ENCODE measurements around the gene GPR27.

Gene GPR27

DNA sequence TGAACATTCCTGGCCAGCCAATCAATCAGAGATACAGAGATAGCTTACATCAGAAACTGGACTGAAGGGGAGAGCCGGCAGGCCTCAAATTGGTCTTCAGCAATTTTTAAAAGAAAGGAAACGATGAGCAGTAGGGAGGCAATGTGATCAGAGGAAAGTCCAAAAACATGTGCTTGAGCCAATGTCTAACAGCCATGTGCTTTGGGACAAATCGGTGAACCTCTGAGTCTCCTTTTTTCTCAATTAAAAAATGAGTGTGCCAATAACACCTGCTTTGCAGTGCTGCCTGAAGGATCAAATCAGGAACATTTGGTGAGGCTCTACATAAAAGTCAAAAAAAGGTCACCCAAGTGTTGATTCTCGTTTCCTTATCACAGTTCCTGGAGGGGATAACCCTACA, 21.0 kb upstream of the GPR27 start:
- no peak for DNase-seq

DNA sequence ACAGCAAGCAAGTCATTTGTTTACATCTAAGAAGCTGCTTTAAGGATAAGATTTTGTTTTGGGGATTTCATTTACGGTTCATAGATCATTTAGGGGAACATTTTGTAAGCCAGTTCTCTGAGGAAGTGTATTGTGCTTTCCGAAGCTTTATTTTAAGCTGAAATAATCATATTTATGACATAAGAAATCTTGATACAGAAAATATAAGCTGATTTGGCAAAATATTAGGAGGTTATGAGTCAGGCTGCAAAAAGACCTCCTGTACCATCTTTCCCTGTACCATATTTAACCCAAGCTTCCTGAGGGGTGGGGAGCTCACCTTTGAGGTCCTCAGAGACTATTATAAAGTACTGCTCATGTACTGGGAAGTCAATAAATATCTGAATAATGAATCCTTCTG, 20.3 kb upstream of the GPR27 start:
- no peak for DNase-seq

DNA sequence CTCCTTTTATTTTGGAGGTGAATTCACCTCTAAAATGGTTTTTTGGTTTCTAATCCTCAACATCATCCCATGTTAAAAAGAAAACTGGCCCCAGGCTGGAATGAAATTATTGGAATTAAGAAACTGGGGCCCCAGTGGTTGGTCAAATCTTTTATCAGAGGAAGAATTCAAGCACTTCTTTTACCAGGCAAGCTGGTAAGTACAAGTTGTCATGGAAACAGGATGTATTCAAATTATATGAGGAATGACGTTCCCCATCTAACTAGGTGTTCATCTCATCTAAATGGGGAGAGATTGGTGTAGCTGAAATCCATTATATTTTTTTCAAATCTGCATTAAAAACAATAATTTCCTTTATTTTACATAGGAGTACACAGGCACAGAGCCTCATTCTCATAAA, 18.8 kb upstream of the GPR27 start:
- no peak for DNase-seq

DNA sequence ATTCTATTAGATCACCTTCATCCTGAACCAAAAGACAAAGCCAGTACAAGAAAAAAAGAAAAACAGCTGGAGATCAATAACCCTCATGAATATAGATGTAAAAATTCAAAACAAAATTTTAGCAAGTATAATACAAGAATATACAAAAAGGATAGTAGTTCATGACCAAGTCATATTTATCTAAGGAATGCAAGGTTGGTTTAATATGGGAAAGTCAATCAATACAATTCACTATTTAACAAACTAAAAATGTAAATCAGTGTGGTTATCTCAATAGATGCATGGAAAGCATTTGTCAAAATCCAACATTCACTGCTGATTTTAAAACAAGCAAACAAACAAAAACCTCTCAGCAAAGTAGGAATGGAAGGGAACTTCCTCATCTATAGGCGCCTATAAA, 11.0 kb upstream of the GPR27 start:
- DNase-seq = no peak

DNA sequence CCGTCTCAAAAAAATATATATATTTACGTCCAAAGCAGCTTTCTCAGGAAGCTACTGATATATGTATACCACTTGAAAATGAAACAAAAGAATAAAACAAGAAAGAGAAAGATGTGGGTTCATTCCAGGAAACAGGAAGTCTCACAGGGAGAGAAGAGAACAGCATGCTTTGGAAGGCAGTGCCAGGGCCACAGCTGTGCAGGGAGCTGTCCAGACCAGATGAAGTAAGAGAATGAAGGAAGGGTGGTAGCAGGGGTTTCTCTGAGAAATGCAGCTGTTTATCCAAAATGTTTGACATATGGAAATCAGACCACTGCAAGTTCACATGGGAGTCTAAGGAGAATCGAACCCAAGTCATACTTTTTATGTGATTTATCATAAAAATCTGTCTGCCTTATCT, 8.9 kb upstream of the GPR27 start:
- DNase-seq = no peak

DNA sequence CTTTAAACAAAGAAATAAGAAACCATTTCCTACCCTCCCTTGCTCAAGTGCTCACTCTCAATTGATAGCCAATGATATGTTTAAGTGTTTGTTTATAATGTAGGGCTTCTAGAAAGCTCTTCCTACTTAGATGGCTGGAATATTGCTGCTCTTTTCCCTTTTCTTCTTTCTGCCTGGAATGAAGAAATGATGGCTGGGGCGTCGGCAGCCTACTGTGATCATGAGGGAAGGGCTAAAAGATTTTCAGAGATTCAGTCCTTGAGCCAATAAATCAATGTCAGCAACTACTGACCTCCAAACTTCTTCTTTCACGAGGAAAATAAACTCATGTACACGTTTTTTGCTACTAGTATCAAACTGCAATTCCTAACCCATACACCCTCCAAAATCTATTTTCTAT, 2.1 kb upstream of the GPR27 start:
- DNase-seq = no peak

DNA sequence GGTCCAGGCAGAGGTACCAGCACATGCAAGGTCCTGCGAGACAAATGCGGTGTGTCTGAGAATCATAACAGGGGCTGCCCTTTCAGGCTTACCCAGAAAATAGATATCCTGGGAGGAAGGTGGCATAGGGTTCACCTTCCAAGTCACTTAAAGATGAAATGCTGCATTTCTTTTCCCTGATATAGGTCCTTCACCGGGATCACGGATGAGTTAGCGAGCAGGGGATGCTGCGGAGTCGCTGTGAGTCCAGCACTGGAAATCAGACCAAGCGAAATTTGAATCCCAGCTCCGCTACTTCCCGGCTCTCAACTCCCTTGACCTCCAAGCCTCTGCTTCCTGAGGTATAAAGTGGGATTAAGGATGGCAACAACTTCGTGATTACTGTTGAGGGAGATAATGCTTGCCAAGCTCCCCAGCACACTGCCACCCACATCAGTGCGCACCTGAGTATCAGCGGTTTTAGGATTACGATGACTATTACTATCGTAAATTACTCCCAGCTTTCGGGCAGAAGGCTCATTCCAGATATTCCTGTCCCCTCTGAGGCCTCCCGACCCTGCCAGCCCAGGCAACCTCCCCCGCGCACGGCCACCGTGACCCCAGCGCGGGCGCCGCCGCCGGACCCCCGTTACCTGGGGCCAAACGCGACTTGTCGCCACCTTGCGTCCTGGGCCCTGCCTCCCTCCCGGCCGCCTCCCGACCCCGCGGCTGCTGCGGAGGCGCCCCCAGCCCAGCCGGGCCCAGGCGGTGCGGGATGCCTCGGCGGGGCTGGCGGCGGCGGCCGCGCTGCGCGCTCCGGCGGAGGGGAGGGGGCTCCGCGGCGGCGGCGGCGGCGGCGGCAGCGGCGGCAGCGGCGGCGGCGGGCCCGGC, 589 bp upstream of the GPR27 start:
- peak in 7 of 56 donors; percentile 20 to 46 (median 38) for DNase-seq

DNA sequence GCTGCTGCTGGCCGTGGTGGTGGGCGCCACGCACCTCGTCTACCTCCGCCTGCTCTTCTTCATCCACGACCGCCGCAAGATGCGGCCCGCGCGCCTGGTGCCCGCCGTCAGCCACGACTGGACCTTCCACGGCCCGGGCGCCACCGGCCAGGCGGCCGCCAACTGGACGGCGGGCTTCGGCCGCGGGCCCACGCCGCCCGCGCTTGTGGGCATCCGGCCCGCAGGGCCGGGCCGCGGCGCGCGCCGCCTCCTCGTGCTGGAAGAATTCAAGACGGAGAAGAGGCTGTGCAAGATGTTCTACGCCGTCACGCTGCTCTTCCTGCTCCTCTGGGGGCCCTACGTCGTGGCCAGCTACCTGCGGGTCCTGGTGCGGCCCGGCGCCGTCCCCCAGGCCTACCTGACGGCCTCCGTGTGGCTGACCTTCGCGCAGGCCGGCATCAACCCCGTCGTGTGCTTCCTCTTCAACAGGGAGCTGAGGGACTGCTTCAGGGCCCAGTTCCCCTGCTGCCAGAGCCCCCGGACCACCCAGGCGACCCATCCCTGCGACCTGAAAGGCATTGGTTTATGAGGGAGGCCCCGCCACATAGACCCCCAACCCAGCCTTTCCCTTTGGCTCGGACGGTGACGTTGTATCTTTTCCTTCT, 1.1 kb downstream of the GPR27 start:
- peak in 2 of 56 donors; percentile 2 to 42 for DNase-seq

DNA sequence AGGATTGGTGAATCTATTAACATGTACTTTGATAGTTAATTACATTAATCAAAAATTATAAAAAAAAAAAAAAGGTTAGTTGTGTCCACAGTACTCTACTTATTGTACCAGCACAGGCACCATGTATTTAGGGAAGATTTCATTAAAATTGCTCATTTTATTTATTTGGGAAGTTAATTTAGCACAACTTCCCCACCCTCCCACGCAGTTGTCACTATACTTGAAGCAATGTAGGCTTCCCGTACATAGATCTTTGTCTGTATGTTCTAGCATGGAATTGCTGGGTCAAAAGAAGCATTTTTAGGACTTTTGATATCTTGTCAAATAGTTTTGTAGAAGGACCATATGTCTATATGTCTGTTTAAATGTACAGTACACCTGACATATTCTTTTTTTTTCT, 4.4 kb downstream of the GPR27 start:
- no peak for DNase-seq

DNA sequence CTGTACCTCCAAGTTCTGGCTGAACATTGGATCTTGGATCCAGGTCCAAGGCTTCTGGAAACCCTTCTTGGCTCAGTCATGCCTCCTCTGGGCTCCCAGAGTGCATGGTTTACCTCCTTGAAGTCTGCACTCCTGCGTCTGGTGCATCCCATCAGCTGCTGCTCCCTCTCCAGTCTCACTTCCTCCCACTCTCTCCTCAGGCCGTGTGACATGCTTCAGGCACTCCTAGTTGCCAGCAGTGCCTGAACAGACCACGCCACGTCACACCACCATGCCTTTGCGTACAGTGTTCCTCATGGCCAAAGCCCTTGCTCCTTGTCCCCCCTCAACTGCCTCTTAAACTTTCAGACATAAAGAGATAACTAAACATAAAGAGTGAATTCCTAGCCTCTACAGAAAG, 5.7 kb downstream of the GPR27 start:
- peak in 1 of 56 donors; percentile 16 for DNase-seq

DNA sequence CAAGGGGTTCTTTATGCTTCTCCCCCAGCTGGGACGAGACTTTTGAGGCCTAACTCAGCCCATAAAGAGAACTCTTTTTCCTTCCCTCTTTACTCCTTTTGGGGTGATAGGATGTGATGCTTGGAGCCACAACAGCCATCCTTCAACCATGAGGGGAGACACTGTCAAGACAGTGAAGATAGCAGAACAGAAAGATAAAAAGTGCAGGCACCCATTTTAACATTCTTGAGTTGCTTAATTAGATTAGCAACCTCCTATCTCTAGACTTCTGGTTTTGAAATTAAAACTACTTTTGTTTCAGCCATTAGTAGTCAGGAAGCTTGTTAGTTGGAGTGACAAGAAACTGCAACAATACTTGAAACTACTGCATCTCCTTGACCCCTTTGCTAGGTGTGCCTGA, 6.5 kb downstream of the GPR27 start:
- no peak for DNase-seq

DNA sequence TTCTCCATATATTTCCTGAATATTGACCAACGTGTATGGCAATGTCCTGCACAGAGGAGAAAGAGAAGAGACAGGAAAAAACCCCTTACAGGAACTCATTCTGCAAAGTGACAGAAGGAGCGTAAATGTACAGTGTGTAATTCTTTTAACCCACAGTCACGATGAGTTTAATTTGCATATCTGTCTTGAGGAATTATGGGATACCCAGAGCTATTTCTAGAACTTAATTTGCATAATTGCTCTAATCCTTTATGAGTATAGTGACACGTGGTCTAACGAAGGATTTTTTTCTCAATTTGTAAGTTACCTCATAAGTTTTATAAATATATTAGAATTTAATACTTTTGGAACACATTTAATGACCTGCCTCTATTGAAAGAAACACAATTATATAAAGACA, 9.8 kb downstream of the GPR27 start:
- DNase-seq = no peak

DNA sequence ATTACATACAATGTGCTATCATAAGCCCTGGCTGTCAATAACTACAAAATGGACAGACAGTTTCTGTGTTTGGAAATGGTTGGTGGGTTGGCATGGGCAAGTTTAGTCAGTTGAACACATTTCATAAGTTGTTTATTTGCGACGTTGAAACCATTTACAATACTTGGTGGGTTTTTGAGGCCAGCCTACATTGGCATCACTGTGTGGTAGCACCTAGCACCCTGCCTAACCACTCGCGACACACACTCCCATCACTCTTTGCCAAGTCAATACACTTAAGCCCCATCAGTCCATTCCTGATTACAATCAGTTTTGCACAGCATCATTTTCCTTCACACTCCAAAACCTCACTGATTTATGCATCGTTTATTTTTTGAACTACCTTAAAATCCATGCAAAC, 17.5 kb downstream of the GPR27 start:
- no peak for DNase-seq

DNA sequence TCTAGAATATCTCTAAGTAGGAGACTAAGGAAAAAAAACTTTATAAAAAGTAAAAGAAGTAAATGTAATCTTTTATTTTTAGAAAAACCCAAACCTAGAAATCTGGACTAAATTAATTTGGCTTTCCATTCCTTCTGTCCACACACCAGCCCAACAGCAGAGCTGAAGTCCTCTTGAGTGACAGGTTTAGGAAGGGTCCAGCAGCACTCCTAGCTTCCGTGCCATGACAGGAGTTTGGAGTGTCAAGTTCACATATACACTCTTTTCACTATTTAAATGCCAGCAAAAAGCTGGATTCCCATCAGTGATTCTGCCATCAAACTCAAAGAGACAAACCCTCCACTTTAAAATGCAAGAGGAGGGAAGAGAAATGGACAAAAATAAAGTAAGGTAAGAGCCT, 18.2 kb downstream of the GPR27 start:
- no peak for DNase-seq

DNA sequence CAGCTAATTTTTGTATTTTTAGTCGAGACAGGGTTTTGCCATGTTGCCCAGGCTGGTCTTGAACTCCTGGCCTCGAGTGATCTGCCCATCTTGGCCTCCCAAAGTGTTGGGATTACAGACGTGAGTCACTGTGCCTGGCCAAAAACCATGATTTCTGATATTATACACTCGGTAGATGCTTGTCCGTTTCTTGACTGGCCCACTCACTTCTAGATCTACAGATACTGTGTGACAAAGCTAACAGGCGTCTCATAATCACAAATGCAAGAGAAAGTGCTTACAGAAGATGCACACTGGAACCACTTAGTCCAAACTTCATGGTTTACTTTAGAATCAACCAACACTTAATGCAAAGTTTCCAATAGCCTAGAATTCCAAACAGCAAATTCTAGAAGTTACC, 22.9 kb downstream of the GPR27 start:
- no peak for DNase-seq

DNA sequence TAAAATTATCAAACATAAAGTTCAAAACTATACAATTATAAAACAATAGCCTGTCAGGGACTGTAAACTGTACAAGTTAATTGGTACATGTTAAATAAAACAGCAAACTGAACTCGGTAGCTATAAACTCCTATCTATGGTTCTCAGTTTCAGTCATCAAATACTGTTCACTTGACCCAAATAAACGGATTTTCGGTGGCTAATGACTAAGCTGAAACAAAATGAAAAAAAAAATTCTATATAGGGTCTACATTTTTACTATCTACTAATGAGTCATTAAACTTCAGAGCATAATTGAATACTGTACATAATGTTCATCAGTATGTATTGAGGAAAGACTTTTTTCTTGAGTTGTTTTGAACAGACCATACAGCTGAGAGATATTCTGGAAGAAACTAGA, 24.7 kb downstream of the GPR27 start:
- DNase-seq = no peak

DNA sequence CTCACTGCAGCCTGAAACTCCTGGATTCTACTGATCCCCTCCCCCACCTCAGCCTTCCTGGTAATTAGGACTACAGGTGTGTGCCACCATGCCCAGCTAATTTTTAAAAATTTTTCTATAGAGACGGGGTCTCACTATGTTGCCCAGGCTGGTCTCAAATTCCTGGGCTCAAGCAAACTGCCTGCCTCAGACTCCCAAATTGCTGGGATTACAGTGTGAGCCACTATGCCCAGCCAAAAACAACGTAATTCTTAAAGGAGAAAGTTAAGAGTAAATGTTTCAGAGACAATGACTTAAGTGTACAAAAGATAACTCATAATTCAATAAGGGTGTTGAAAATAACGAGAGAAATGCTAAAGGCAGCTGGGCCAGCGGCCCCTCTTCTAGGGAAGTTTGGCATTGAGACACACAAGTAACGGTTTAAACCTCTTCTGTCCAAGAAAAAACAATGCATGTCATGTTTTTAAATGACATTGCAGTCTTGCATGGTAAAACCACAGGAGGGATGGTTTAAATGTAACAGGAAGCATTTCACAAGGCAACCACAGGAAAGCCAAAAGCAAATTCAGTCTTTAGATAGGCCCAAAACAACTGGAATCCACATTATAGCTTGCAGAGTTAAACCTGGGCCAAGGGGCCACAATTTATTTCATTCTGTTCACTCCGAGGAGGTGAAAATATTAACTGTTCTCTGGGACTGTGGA, 26.2 kb downstream of the GPR27 start:
- DNase-seq = no peak

DNA sequence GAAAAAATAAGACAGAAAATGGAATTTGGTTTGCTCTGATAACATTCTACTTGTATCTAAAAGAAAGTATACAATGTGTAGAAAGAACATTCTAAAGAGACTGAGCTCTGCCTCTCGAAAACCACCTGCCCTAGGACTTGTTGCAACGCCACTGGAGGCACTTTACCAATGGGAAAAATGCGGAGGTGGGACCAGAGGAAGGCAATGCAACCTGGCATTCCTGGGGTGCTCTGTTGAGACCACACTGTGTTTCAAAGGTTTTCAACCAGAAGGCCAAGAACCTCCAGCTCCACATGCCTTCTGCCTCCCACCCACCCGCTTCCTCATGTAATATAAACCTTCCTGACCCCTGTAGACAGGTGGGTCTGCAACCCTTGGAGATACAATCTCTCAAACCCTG, 26.8 kb downstream of the GPR27 start:
- no peak for DNase-seq

DNA sequence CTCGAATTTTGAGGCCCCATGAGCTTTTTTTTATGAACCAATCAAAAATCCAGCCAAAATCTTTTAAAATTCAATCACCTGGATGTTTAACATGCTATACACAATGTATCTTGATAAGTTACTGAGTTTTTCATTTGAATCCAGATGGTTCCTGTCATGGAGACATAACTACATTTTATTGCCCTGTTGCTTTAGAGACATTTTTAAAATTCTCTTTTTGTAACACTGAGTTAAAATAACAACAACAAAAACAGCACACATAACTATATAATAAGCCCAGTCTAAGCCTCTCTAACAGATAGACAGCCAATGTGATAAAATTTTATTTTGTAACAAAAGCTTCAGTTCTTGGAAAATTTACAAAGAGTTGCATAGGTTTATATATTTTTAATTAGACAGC, 29.5 kb downstream of the GPR27 start:
- DNase-seq = no peak

DNA sequence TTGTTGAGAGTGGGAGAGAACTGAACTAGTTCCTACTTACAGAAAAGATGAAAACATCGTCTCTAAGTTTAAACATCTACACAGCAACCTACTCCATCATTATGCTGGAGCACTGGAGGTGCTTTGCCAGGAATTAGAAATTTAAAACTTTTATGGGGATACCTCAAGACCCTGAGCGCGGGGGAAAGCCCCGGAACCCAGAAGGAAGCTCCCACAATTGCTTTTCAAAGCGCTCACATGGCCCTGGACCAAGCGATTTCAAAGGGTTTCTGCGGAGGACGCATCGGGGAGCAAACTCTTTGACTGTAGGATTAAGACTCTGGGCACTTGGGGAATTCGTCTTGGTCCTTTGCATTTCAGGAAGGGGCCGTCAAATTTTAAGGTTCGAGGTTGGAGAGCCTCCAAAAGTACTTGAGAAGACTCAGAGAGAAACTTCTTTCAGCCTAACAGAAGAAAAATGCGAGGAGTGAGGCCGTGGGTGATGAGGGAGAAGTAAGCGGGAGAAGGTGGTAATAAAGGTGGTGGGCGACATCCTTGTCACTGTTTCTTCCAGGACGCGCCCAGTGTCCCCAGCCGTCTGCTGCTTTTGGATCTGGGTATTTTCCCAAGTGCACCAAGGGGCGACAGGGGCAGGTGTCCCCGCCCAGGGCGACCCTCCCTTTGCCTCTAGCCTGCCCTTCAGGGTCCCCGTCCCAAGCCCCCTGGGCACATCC, 30.7 kb downstream of the GPR27 start:
- DNase-seq = no peak

DNA sequence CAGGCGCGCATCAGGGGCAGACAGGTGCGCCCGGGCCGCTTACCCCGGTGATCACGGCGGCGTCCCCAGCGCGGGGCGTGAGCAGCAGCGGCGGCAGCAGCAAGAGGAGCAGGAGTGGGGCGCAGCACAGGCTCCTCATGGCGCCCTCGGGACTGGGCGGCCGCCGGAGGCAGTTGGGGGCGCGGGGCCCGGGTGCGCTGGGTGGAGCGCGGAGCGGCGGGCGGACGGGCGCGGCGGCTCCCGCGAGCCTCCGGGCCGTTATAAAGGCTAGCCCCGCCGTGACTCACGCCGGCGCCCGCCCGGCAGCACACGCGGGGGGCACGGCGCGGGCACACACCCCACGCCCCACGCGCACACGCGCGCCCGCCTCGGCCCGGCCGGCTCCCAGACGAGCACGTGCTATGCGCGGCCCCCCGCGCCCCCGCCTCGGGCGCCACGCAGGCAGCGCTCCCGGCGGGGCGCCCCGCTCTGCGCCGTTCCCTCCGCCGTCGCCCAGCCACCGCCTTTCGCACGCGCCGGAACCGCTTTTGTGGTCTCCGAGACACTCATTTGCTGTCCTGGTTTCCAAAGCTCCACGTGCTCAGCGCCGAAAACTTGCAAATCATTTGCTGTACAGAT, 31.4 kb downstream of the GPR27 start, which contains the start of gene PROK2:
Gene PROK2 (minus strand): TSS at position 235 of the 618 bp plus-strand sequence. CDS start 96 bp downstream, at position 139.
- peak in 6 of 56 donors; percentile 2 to 44 (median 6) for DNase-seq
